ENCODE data around the gene OSBPL6. TPM values are rescaled to one million over a fixed set of nuclear protein-coding genes. Genes with fewer than 3 reads are reported as not detected.
"Not testable (repeated sequence)": the region's sequence is repeated elsewhere in the genome, so short reads cannot be mapped to it uniquely, and the experiment has no call there.

OSBPL6 gene
- total and polyA plus RNA-seq, 4 experiments from 2014 or later, result 0.14 to 0.49 (median 0.34) TPM

- Mint-ChIP-seq H3K36me3 (peaks cover 14 to 45% of the 10 kb centered on the region in 2 donors), H3K4me1 (no peaks in the 10 kb centered on the region), H3K27ac (no peak overlapping the region), H3K27me3 (no peaks in the 10 kb centered on the region), H3K4me3 (no peak overlapping the region), H3K9me3 (peaks cover 2 to 27% (median 9%) of the 10 kb centered on the region in 8 donors)
- ChIA-PET CTCF (ENCODE audit: partially characterized antibody) (interaction anchor here (2.2 kb wide), 1 partner anchor 8 kb away, joined by 14 read pairs; no protein-coding TSS in a partner anchor), POLR2A (ENCODE audit: partially characterized antibody) (no interaction called here)
- no peak overlapping the region for H3K27ac ChIP-seq (ENCODE audit: low read depth, low read length)
- no peaks in the 10 kb centered on the region for H3K4me1 ChIP-seq (ENCODE audit: insufficient read depth, low read length)
- no peaks in the 10 kb centered on the region for H3K27me3 ChIP-seq (ENCODE audit: insufficient read depth, low read length)
- no peak overlapping the region for H3K4me3 ChIP-seq (ENCODE audit: low read length in 2 of 2)
- intact Hi-C loops (cut with micrococcal nuclease), result no loop called here
- DNase-seq, result no peak
- no peaks in the 10 kb centered on the region for H3K36me3 ChIP-seq (ENCODE audit: insufficient read depth, low read length)
- no peaks in the 10 kb centered on the region for H3K9me3 ChIP-seq (ENCODE audit: control insufficient read depth in 1 of 2, low read length in 2 of 2)
These were observed 227.8 kb downstream of the OSBPL6 start for GRCh38 chr2:178422097-178422496.

- H3K9me3 ChIP-seq (ENCODE audit: control insufficient read depth in 1 of 2, low read length in 2 of 2); H3K27me3 Mint-ChIP-seq; H3K36me3 ChIP-seq (ENCODE audit: insufficient read depth, low read length); H3K4me3 Mint-ChIP-seq; DNase-seq; H3K27ac Mint-ChIP-seq; intact Hi-C loops (cut with micrococcal nuclease); H3K27me3 ChIP-seq (ENCODE audit: insufficient read depth, low read length); H3K4me1 Mint-ChIP-seq; POLR2A ChIA-PET (ENCODE audit: partially characterized antibody); H3K27ac ChIP-seq (ENCODE audit: low read depth, low read length); H3K4me3 ChIP-seq (ENCODE audit: low read length in 2 of 2); H3K4me1 ChIP-seq (ENCODE audit: insufficient read depth, low read length): not testable (repeated sequence)
- Mint-ChIP-seq H3K9me3 (peaks cover 2 to 30% (median 10%) of the 10 kb centered on the region in 8 donors), H3K36me3 (peaks cover 24 to 57% of the 10 kb centered on the region in 2 donors)
- CTCF ChIA-PET (ENCODE audit: partially characterized antibody), result interaction anchor here (0.9 to 2.2 kb wide), 2 partner anchors 9 to 29 kb away, joined by 4 to 14 read pairs; no protein-coding TSS in a partner anchor
These were observed 229.4 kb downstream of the OSBPL6 start for GRCh38 chr2:178423746-178424145.

GRCh38 chr2:178425255-178425827 lies 231.0 kb downstream of the OSBPL6 start:
- H3K36me3 ChIP-seq (ENCODE audit: insufficient read depth, low read length), result peaks cover 6% of the 10 kb centered on the region
- no peak for DNase-seq
- H3K4me1 ChIP-seq (ENCODE audit: insufficient read depth, low read length), result no peaks in the 10 kb centered on the region
- H3K4me3 Mint-ChIP-seq, result no peak overlapping the region
- CTCF ChIA-PET (ENCODE audit: partially characterized antibody), result interaction anchor here (1.2 to 2.1 kb wide), 2 partner anchors 11 to 20 kb away, joined by 3 to 10 read pairs; no protein-coding TSS in a partner anchor
- H3K9me3 ChIP-seq (ENCODE audit: control insufficient read depth in 1 of 2, low read length in 2 of 2), result no peaks in the 10 kb centered on the region
- intact Hi-C loops (cut with micrococcal nuclease), result no loop called here
- H3K4me3 ChIP-seq (ENCODE audit: low read length in 2 of 2), result no peak overlapping the region
- H3K27ac Mint-ChIP-seq, result no peak overlapping the region
- no peaks in the 10 kb centered on the region for H3K27me3 ChIP-seq (ENCODE audit: insufficient read depth, low read length)
- no peaks in the 10 kb centered on the region for H3K27me3 Mint-ChIP-seq
- no peak overlapping the region for H3K27ac ChIP-seq (ENCODE audit: low read depth, low read length)
- peaks cover 2 to 30% (median 11%) of the 10 kb centered on the region in 8 donors for H3K9me3 Mint-ChIP-seq
- H3K36me3 Mint-ChIP-seq, result peaks cover 39 to 70% of the 10 kb centered on the region in 2 donors
- no peaks in the 10 kb centered on the region for H3K4me1 Mint-ChIP-seq
- POLR2A ChIA-PET (ENCODE audit: partially characterized antibody), result no interaction called here

- POLR2A ChIA-PET (ENCODE audit: partially characterized antibody), result interaction anchor here (1.2 kb wide), 1 partner anchor 12 kb away, joined by 3 read pairs; no protein-coding TSS in a partner anchor
- Mint-ChIP-seq H3K4me3 (no peak overlapping the region), H3K27me3 (no peaks in the 10 kb centered on the region), H3K4me1 (no peaks in the 10 kb centered on the region), H3K27ac (no peak overlapping the region), H3K9me3 (peaks cover 2 to 30% (median 11%) of the 10 kb centered on the region in 8 donors), H3K36me3 (peaks cover 47 to 79% of the 10 kb centered on the region in 2 donors)
- DNase-seq, result no peak
- Histone ChIP-seq H3K36me3 (ENCODE audit: insufficient read depth, low read length) (peaks cover 10% of the 10 kb centered on the region), H3K27me3 (ENCODE audit: insufficient read depth, low read length) (no peaks in the 10 kb centered on the region), H3K27ac (ENCODE audit: low read depth, low read length) (no peak overlapping the region), H3K4me1 (ENCODE audit: insufficient read depth, low read length) (no peaks in the 10 kb centered on the region), H3K9me3 (ENCODE audit: control insufficient read depth in 1 of 2, low read length in 2 of 2) (no peaks in the 10 kb centered on the region), H3K4me3 (ENCODE audit: low read length in 2 of 2) (no peak overlapping the region)
- CTCF ChIA-PET (ENCODE audit: partially characterized antibody), result interaction anchor here (2.1 kb wide), 1 partner anchor 12 kb away, joined by 10 read pairs; no protein-coding TSS in a partner anchor
- intact Hi-C loops (cut with micrococcal nuclease), result no loop called here
These were observed 232.1 kb downstream of the OSBPL6 start for GRCh38 chr2:178426388-178426787.

- Histone ChIP-seq H3K4me1 (ENCODE audit: insufficient read depth, low read length) (no peaks in the 10 kb centered on the region), H3K36me3 (ENCODE audit: insufficient read depth, low read length) (peaks cover 21% of the 10 kb centered on the region), H3K9me3 (ENCODE audit: control insufficient read depth in 1 of 2, low read length in 2 of 2) (no peaks in the 10 kb centered on the region), H3K27me3 (ENCODE audit: insufficient read depth, low read length) (no peaks in the 10 kb centered on the region), H3K4me3 (ENCODE audit: low read length in 2 of 2) (no peak overlapping the region), H3K27ac (ENCODE audit: low read depth, low read length) (no peak overlapping the region)
- H3K9me3 Mint-ChIP-seq, result peaks cover 2 to 30% (median 9%) of the 10 kb centered on the region in 8 donors
- H3K4me3 Mint-ChIP-seq, result no peak overlapping the region
- no peaks in the 10 kb centered on the region for H3K27me3 Mint-ChIP-seq
- no peak overlapping the region for H3K27ac Mint-ChIP-seq
- DNase-seq, result no peak
- ChIA-PET CTCF (ENCODE audit: partially characterized antibody) (no interaction called here), POLR2A (ENCODE audit: partially characterized antibody) (interaction anchor here (1.2 kb wide), 1 partner anchor 13 kb away, joined by 3 read pairs; no protein-coding TSS in a partner anchor)
- intact Hi-C loops (cut with micrococcal nuclease), result no loop called here
- peaks cover 57 to 85% of the 10 kb centered on the region in 2 donors for H3K36me3 Mint-ChIP-seq
- no peaks in the 10 kb centered on the region for H3K4me1 Mint-ChIP-seq
These were observed 233.1 kb downstream of the OSBPL6 start for GRCh38 chr2:178427458-178427857.

GRCh38 chr2:178428396-178428806 lies 234.1 kb downstream of the OSBPL6 start:
- peaks cover 2 to 30% (median 9%) of the 10 kb centered on the region in 8 donors for H3K9me3 Mint-ChIP-seq
- H3K27ac Mint-ChIP-seq, result peak overlapping the region in 1 of 7 donors; percentile 37

GRCh38 chr2:178429336-178429735 lies 235.0 kb downstream of the OSBPL6 start:
- ChIA-PET CTCF (ENCODE audit: partially characterized antibody) (interaction anchor here (1.7 kb wide), 1 partner anchor 15 kb away, joined by 8 read pairs; no protein-coding TSS in a partner anchor), POLR2A (ENCODE audit: partially characterized antibody) (interaction anchor here (1.0 to 1.8 kb wide), 2 partner anchors 11 to 15 kb away, joined by 3 to 9 read pairs; no protein-coding TSS in a partner anchor)
- H3K4me1 ChIP-seq (ENCODE audit: insufficient read depth, low read length), result no peaks in the 10 kb centered on the region
- H3K9me3 ChIP-seq (ENCODE audit: control insufficient read depth in 1 of 2, low read length in 2 of 2), result no peaks in the 10 kb centered on the region
- H3K27me3 ChIP-seq (ENCODE audit: insufficient read depth, low read length), result no peaks in the 10 kb centered on the region
- Mint-ChIP-seq H3K36me3 (peaks cover 71 to 85% of the 10 kb centered on the region in 2 donors), H3K4me3 (no peak overlapping the region), H3K9me3 (peaks cover 2 to 27% (median 9%) of the 10 kb centered on the region in 8 donors), H3K27me3 (no peaks in the 10 kb centered on the region), H3K27ac (no peak overlapping the region), H3K4me1 (no peaks in the 10 kb centered on the region)
- intact Hi-C loops (cut with micrococcal nuclease), result no loop called here
- H3K36me3 ChIP-seq (ENCODE audit: insufficient read depth, low read length), result peaks cover 38% of the 10 kb centered on the region
- H3K4me3 ChIP-seq (ENCODE audit: low read length in 2 of 2), result no peak overlapping the region
- H3K27ac ChIP-seq (ENCODE audit: low read depth, low read length), result no peak overlapping the region
- DNase-seq, result no peak

More at GRCh38 chr2:178428396-178428806, 234.1 kb downstream of the OSBPL6 start:
- no peaks in the 10 kb centered on the region for H3K4me1 Mint-ChIP-seq
- intact Hi-C loops (cut with micrococcal nuclease), result no loop called here
- no peak overlapping the region for H3K4me3 ChIP-seq (ENCODE audit: low read length in 2 of 2)
- H3K27ac ChIP-seq (ENCODE audit: low read depth, low read length), result no peak overlapping the region
- POLR2A ChIA-PET (ENCODE audit: partially characterized antibody), result interaction anchor here (1.0 to 1.8 kb wide), 2 partner anchors 12 to 14 kb away, joined by 3 to 9 read pairs; no protein-coding TSS in a partner anchor
- H3K36me3 ChIP-seq (ENCODE audit: insufficient read depth, low read length), result peaks cover 29% of the 10 kb centered on the region
- H3K4me3 Mint-ChIP-seq, result no peak overlapping the region
- no peaks in the 10 kb centered on the region for H3K27me3 Mint-ChIP-seq
- CTCF ChIA-PET (ENCODE audit: partially characterized antibody), result interaction anchor here (1.7 kb wide), 1 partner anchor 14 kb away, joined by 8 read pairs; no protein-coding TSS in a partner anchor
- H3K4me1 ChIP-seq (ENCODE audit: insufficient read depth, low read length), result no peaks in the 10 kb centered on the region
- peaks cover 66 to 88% of the 10 kb centered on the region in 2 donors for H3K36me3 Mint-ChIP-seq
- no peak for DNase-seq
- H3K27me3 ChIP-seq (ENCODE audit: insufficient read depth, low read length), result no peaks in the 10 kb centered on the region
- no peaks in the 10 kb centered on the region for H3K9me3 ChIP-seq (ENCODE audit: control insufficient read depth in 1 of 2, low read length in 2 of 2)
